NCI-H345 (cell line): Measurements from ENCODE around the gene MYO1E.

ENCODE experiments used
- DNase-seq: peaks from one replicate; lab custom pipeline; 2025; lab: John Stamatoyannopoulos, UW

The MYO1E gene

GRCh38 chr15:59229015-59229414 is 143.7 kb downstream of the MYO1E start:
- no peak for DNase-seq

GRCh38 chr15:59227021-59227420 is 145.7 kb downstream of the MYO1E start:
- no peak for DNase-seq

- no peak for DNase-seq
These were observed 148.2 kb downstream of the MYO1E start for GRCh38 chr15:59224474-59224873.

- DNase-seq = no peak
These were observed 148.9 kb downstream of the MYO1E start for GRCh38 chr15:59223736-59224135.

- DNase-seq = no peak
These were observed 149.6 kb downstream of the MYO1E start for GRCh38 chr15:59222906-59223550.

GRCh38 chr15:59221511-59222505 is 150.9 kb downstream of the MYO1E start:
- DNase-seq = no peak

- no peak for DNase-seq
These were observed 154.0 kb downstream of the MYO1E start for GRCh38 chr15:59218710-59219109.

- no peak for DNase-seq
These were observed 154.7 kb downstream of the MYO1E start for GRCh38 chr15:59217876-59218498.

- no peak for DNase-seq
These were observed 155.8 kb downstream of the MYO1E start for GRCh38 chr15:59216911-59217310.

- no peak for DNase-seq
These were observed 162.5 kb downstream of the MYO1E start for GRCh38 chr15:59210186-59210585.

GRCh38 chr15:59208613-59209249 is 163.9 kb downstream of the MYO1E start:
- no peak for DNase-seq

- no peak for DNase-seq
These were observed 166.0 kb downstream of the MYO1E start, which contains the start of gene LDHAL6B for GRCh38 chr15:59206623-59207183. Gene LDHAL6B, plus strand, starts transcription at chr15:59206843. Its CDS starts 98 bp downstream, at chr15:59206941.

- no peak for DNase-seq
These were observed 166.6 kb downstream of the MYO1E start for GRCh38 chr15:59205839-59206622.

- DNase-seq = no peak
These were observed 169.0 kb downstream of the MYO1E start for GRCh38 chr15:59203657-59204056.

GRCh38 chr15:59203008-59203407 is 169.7 kb downstream of the MYO1E start:
- DNase-seq = no peak

- no peak for DNase-seq
These were observed 172.1 kb downstream of the MYO1E start for GRCh38 chr15:59200560-59200959.

- DNase-seq = no peak
These were observed 172.8 kb downstream of the MYO1E start for GRCh38 chr15:59199626-59200465.

- DNase-seq = no peak
These were observed 175.2 kb downstream of the MYO1E start for GRCh38 chr15:59197454-59197853.

GRCh38 chr15:59196416-59196815 is 176.3 kb downstream of the MYO1E start:
- DNase-seq = no peak
